Lower leg skin (tissue), 3 donors: ENCODE data around the gene SMIM22.

Experiments used
- CTCF ChIP-seq, 3 donors: fragments of 450-650 bp; IDR thresholded peaks; one replicate each; pipeline ENCODE4 v1.5.1; 2016; ENCODE audit warnings: antibody characterized with exemption in 3 of 3, mild to moderate bottlenecking in 3 of 3, moderate library complexity in 2 of 3
- POLR2A ChIP-seq, 2 donors: fragments of 450-650 bp; IDR thresholded peaks; one replicate each; pipeline ENCODE4 v1.6.1; 2016 to 2017; ENCODE audit warnings: antibody characterized with exemption in 2 of 2, mild to moderate bottlenecking in 1 of 2, moderate library complexity in 1 of 2

GRCh38 chr16:4801051-4801961 lies 6.1 kb downstream of the SMIM22 start:
- TF ChIP-seq CTCF (IDR thresholded peaks at IDR 0.05): no peak
- TF ChIP-seq POLR2A (IDR thresholded peaks at IDR 0.05): no peak
